HG03103 (cell line): ENCODE measurements around the gene ENKD1.

Experiments
- ATAC-seq: cut with Tn5 transposase; IDR thresholded peaks from one replicate; pipeline ENCODE4 v1.9.1; 2021; ENCODE audit warnings: low read depth; ENCODE audit not compliant: unreplicated experiment

Gene ENKD1

GRCh38 chr16:67664258-67664657 lies 2.3 kb downstream of the ENKD1 start:
- no peak for ATAC-seq

GRCh38 chr16:67663877-67664222 lies 2.7 kb downstream of the ENKD1 start:
- no peak for ATAC-seq

- ATAC-seq: no peak
These were observed 3.2 kb downstream of the ENKD1 start for GRCh38 chr16:67663151-67663876.

- ATAC-seq: no peak
These were observed 3.9 kb downstream of the ENKD1 start for GRCh38 chr16:67662653-67663010.

- no peak for ATAC-seq
These were observed 4.5 kb downstream of the ENKD1 start for GRCh38 chr16:67661886-67662652.

- ATAC-seq: no peak
These were observed 5.3 kb downstream of the ENKD1 start for GRCh38 chr16:67661101-67661761.

GRCh38 chr16:67660564-67661028 lies 6.0 kb downstream of the ENKD1 start, which contains the start of gene PARD6A:
Gene PARD6A (plus strand): TSS chr16:67660960. CDS start chr16:67661039, 79 bp downstream.
- ATAC-seq: peak; percentile 60

- ATAC-seq: peak; percentile 49
These were observed 6.6 kb downstream of the ENKD1 start, which contains the start of gene ACD for GRCh38 chr16:67659675-67660563. Gene ACD (minus strand): TSS chr16:67660260. CDS start chr16:67660220, 40 bp downstream.

- no peak for ATAC-seq
These were observed 7.5 kb downstream of the ENKD1 start for GRCh38 chr16:67658849-67659674.

- no peak for ATAC-seq
These were observed 8.6 kb downstream of the ENKD1 start for GRCh38 chr16:67657751-67658518.

GRCh38 chr16:67657017-67657608 lies 9.4 kb downstream of the ENKD1 start:
- ATAC-seq: no peak

- ATAC-seq: no peak
These were observed 10.1 kb downstream of the ENKD1 start for GRCh38 chr16:67656344-67657016.

GRCh38 chr16:67655363-67655762 lies 11.2 kb downstream of the ENKD1 start:
- ATAC-seq: no peak

- no peak for ATAC-seq
These were observed 12.1 kb downstream of the ENKD1 start for GRCh38 chr16:67654403-67654911.

- ATAC-seq: no peak
These were observed 12.7 kb downstream of the ENKD1 start for GRCh38 chr16:67653789-67654402.

GRCh38 chr16:67653128-67653788 lies 13.3 kb downstream of the ENKD1 start:
- no peak for ATAC-seq
